Measurements from ENCODE around the gene DENND6A.
A peak's percentile ranks its signal among the peaks of the same experiment; 100 is the strongest.
"Not testable (repeated sequence)": the region's sequence is repeated elsewhere in the genome, so short reads cannot be mapped to it uniquely, and the experiment has no call there.

DENND6A gene

DNA sequence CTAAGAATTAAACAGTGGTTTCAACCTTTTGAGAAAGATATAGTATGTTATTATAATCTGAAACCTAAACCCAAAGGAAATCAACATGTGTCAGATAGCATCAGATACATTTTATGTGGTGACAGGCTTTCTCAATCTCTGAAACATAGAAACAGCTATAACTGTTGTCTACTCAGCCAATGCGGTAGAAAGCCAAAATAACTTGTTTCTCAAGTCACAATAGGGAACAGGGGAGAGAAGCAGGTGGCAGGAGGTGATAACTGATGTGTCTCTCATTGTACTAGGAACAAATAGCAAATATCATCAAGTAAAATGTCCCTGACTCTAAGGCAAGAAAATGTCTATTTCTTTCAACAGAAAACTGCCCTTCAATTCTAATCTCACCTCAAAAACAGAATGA, 38.6 kb downstream of the DENND6A start:
- in situ Hi-C loops (cut with HindIII; ENCODE audit: low sequenced_read_pairs) = no loop called here
- no peak for DNase-seq (ENCODE audit: low read depth, low spot score)
- no peak overlapping the region for H3K4me3 ChIP-seq (ENCODE audit: low read depth, low read length)
- TF ChIP-seq, protein P1, sequence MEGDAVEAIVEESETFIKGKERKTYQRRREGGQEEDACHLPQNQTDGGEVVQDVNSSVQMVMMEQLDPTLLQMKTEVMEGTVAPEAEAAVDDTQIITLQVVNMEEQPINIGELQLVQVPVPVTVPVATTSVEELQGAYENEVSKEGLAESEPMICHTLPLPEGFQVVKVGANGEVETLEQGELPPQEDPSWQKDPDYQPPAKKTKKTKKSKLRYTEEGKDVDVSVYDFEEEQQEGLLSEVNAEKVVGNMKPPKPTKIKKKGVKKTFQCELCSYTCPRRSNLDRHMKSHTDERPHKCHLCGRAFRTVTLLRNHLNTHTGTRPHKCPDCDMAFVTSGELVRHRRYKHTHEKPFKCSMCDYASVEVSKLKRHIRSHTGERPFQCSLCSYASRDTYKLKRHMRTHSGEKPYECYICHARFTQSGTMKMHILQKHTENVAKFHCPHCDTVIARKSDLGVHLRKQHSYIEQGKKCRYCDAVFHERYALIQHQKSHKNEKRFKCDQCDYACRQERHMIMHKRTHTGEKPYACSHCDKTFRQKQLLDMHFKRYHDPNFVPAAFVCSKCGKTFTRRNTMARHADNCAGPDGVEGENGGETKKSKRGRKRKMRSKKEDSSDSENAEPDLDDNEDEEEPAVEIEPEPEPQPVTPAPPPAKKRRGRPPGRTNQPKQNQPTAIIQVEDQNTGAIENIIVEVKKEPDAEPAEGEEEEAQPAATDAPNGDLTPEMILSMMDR (IDR thresholded peaks at IDR 0.05; ENCODE audit: low read depth, low read length) = no peak

DNA sequence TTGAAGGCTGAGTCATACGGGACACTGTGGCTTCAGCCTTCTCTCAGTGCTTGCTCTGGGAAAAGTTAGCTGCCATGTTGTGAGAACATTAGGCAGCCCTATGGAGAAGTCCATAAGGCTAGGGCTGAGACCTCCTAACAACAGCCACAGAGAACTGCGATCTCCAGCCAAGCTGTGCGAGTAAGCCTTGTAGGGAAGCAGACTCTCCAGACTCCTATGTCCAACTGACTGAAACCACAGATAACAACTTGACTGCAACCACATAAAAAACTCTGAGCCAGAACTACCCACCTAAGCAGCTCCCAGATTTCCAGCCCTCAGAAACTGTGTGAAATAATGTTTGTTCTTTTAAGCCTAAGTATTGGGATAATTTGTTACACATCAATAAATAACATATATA, 40.7 kb downstream of the DENND6A start:
- in situ Hi-C loops (cut with HindIII; ENCODE audit: low sequenced_read_pairs) = no loop called here
- no peak overlapping the region for H3K4me3 ChIP-seq (ENCODE audit: low read depth, low read length)
- TF ChIP-seq, protein P1 (IDR thresholded peaks at IDR 0.05; ENCODE audit: low read depth, low read length) = no peak
- peak; percentile 18 for DNase-seq (ENCODE audit: low read depth, low spot score)

DNA sequence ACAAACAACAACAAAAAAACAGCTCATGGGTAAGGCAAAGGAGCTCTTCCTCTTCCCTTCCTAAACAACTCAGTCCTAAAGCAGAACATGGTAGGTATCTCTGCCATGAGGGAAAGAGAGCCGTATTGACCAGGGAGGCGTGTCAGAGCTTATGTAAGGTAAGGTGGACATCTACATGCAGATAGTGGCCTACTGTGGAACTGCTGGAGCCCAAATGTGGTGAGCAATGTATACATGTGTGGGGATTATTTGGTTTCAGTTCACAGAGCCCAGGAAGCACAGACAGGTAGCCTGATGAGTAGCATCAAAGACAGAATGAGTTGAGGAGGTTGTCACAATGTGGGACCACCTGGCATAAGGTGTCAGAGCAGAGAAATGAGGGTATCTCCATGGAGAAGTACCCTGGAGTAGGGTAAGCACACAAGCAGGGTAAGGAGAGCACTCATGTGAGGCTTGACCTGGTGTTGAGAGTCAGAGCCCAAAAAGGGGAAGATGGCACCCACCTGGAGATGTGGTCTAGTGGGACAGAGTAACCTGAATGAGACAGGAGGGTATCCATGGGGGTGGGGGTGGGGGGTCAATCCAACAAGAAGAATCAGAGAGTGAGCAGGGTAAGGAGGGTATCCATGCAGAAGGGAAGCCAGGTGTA, 45.5 kb downstream of the DENND6A start:
- TF ChIP-seq, protein P1 (IDR thresholded peaks at IDR 0.05; ENCODE audit: low read depth, low read length) = no peak
- DNase-seq (ENCODE audit: low read depth, low spot score) = no peak
- in situ Hi-C loops (cut with HindIII; ENCODE audit: low sequenced_read_pairs) = no loop called here
- H3K4me3 ChIP-seq (ENCODE audit: low read depth, low read length) = no peak overlapping the region

DNA sequence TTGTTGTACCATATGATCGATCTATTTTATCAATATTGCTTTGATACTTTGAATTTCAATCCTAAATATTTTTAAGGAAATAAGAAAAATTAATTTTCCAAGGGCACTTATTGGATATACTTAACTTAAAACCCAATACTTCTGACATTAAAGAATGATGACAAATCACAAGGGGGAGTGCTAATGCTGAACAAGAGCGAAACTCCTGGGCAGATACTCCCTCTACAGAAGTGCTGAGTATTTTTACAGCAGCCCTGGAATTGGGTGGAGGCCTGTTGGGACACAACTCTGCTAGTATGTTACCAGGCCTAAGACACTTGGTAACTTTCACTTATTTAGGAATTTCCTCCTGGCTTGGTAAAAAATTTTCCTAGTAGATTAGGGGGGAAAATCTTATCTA, 46.2 kb downstream of the DENND6A start:
- no peak overlapping the region for H3K4me3 ChIP-seq (ENCODE audit: low read depth, low read length)
- peak; percentile 17 for DNase-seq (ENCODE audit: low read depth, low spot score)
- in situ Hi-C loops (cut with HindIII; ENCODE audit: low sequenced_read_pairs) = no loop called here
- TF ChIP-seq, protein P1 (IDR thresholded peaks at IDR 0.05; ENCODE audit: low read depth, low read length) = no peak

DNA sequence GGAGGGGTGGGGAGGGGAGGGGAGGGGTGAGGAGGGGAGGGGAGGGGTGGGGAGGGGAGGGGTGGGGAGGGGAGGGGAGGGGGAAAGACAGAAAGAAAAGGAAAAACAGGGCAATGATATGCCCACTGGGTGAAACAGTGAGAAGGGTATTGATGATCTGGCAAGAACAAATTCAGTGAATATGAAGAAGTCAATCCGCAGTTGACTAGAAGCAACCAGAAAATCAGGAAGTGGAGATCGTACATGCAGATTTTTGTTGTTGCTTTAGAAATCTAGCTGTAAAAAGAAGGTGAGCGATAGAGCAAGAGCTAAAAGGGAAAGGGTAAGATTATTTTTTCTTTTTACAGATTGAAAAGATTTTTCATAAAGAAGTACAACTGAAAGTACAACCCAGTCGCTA, 48.1 kb downstream of the DENND6A start:
- no peak overlapping the region for H3K4me3 ChIP-seq (ENCODE audit: low read depth, low read length)
- in situ Hi-C loops (cut with HindIII; ENCODE audit: low sequenced_read_pairs) = no loop called here
- no peak for DNase-seq (ENCODE audit: low read depth, low spot score)
- TF ChIP-seq, protein P1 (IDR thresholded peaks at IDR 0.05; ENCODE audit: low read depth, low read length) = no peak

DNA sequence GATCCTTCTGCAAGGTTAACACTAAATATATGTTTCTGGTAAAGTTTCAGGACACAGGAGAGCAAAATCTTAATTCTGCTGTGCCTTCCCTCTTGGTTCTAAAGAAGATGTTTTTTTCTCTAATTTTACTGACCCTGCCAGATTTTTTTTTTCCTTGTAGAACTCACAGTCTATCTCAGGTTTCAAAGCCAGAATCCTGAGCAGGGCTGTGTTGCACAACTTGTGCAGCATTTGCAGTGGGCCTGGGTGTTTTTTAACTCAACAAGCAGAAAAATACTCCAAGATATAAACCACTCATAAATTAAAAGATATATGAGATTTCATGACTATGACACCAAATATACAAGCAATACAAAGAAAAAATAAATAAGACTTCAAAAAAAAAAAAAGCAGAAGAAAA, 55.5 kb downstream of the DENND6A start:
- TF ChIP-seq, protein P1 (IDR thresholded peaks at IDR 0.05; ENCODE audit: low read depth, low read length) = no peak
- in situ Hi-C loops (cut with HindIII; ENCODE audit: low sequenced_read_pairs) = no loop called here
- peak; percentile 4 for DNase-seq (ENCODE audit: low read depth, low spot score)
- no peak overlapping the region for H3K4me3 ChIP-seq (ENCODE audit: low read depth, low read length)

DNA sequence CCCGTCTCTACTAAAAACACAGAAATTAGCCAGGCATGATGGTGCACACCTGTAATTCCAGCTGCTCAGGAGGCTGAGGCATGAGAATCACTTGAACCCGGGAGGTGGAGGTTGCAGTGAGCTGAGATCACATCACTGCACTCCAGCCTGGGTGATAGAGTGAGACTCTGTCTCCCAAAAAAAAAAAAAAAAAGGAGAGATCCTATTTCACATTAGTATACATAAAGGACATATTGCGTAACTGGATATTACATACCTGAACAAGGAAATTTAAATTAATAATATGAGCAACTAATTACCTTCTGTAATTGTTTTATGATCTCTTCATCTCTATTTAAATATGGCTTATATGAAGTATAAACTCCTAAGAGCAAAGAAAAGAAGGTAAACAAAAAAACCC, 58.6 kb downstream of the DENND6A start:
- H3K4me3 ChIP-seq (ENCODE audit: low read depth, low read length); in situ Hi-C loops (cut with HindIII; ENCODE audit: low sequenced_read_pairs); DNase-seq (ENCODE audit: low read depth, low spot score): not testable (repeated sequence)
